K562 (cell line): ENCODE data around the gene FASTK. TPM values are rescaled to one million over a fixed set of nuclear protein-coding genes. Genes with fewer than 3 reads are reported as not detected.

Experiments used
- polyA plus RNA-seq, 8 experiments: library from polyadenylated mRNA; depleted of rRNA in 4 of 8; stranded (reverse) in 5 of 8; unstranded in 3 of 8; fragments of >200 nt; fragmentation: Nextera tagmentation in 2 of 8; fragmentation: Illumina TruSeq in 1 of 8; extraction: Ambion mirVana in 2 of 8; extraction: Trizol in 1 of 8; gene quantifications; 2 replicates each; pipeline versions ENCODE4 v1.2.1 to v1.2.3, GENCODE V29; 2011 to 2014; ENCODE audit warnings: inconsistent platforms in 1 of 8, missing spikeins in 1 of 8
- total RNA-seq, 7 experiments: library from RNA; depleted of rRNA in 6 of 7; stranded (reverse); fragments of >200 nt in 6 of 7; fragmentation: Illumina TruSeq in 2 of 7; extraction: Trizol in 2 of 7; gene quantifications; 2 replicates each; pipeline versions ENCODE4 v1.2.1 to v1.2.3, GENCODE V29; 2011 to 2021; ENCODE audit warnings: low replicate concordance in 1 of 7

FASTK gene
- total and polyA plus RNA-seq, 9 of the 15 experiments (the other 6 are each of a cell fraction or from before 2014, with no cell fraction given), result 0.51 to 150 (median 48.2) TPM

Other genes starting within 250 kb of the FASTK start
Only the 7 nearest of the 16 such genes appear.
- gene ATG9B, start 56.3 kb downstream of the FASTK start, total RNA-seq (2014; rRNA removed), result 2.0 and 2.1 TPM in 2 replicates
- 0.64 and 1.2 TPM in 2 replicates for gene ATG9B, start 56.3 kb downstream of the FASTK start, total RNA-seq (2014; rRNA removed; fragmentation: Illumina TruSeq; extraction: Trizol)
- 0.29 and 0.90 TPM in 2 replicates for gene ATG9B, start 56.3 kb downstream of the FASTK start, total RNA-seq (2015; rRNA removed; fragmentation: Illumina TruSeq; extraction: Trizol)
- gene ATG9B, start 56.3 kb downstream of the FASTK start, total RNA-seq (2021), result 2.2 and 4.7 TPM in 2 replicates
- gene ATG9B, start 56.3 kb downstream of the FASTK start, polyA plus RNA-seq (2011; rRNA removed), result 1.3 and 1.7 TPM in 2 replicates
- gene ATG9B, start 56.3 kb downstream of the FASTK start, polyA plus RNA-seq (2014; fragmentation: Illumina TruSeq; extraction: Trizol), result 0.92 and 1.4 TPM in 2 replicates
- 1 to 10 TPM; 5.0 to 6.9 TPM for gene ATG9B, start 56.3 kb downstream of the FASTK start, polyA plus RNA-seq (2014; fragmentation: Nextera tagmentation; extraction: Ambion mirVana)
- 2.7 and 8.0 TPM in 2 replicates for gene ATG9B, start 56.3 kb downstream of the FASTK start, polyA plus RNA-seq (2014; rRNA removed)
- gene ABCB8, start 52.4 kb downstream of the FASTK start, total RNA-seq (2014; rRNA removed), result 63.5 and 79.1 TPM in 2 replicates
- 16.9 and 21.9 TPM in 2 replicates for gene ABCB8, start 52.4 kb downstream of the FASTK start, total RNA-seq (2014; rRNA removed; fragmentation: Illumina TruSeq; extraction: Trizol)
- 36.3 and 38.0 TPM in 2 replicates for gene ABCB8, start 52.4 kb downstream of the FASTK start, total RNA-seq (2015; rRNA removed; fragmentation: Illumina TruSeq; extraction: Trizol)
- gene ABCB8, start 52.4 kb downstream of the FASTK start, total RNA-seq (2021), result 106 and 109 TPM in 2 replicates
- 27.0 and 42.2 TPM in 2 replicates for gene ABCB8, start 52.4 kb downstream of the FASTK start, polyA plus RNA-seq (2011; rRNA removed)
- gene ABCB8, start 52.4 kb downstream of the FASTK start, polyA plus RNA-seq (2014; fragmentation: Illumina TruSeq; extraction: Trizol), result 61.4 and 89.2 TPM in 2 replicates
- 1 to 10 TPM; 7.6 to 9.2 TPM for gene ABCB8, start 52.4 kb downstream of the FASTK start, polyA plus RNA-seq (2014; fragmentation: Nextera tagmentation; extraction: Ambion mirVana)
- gene ABCB8, start 52.4 kb downstream of the FASTK start, polyA plus RNA-seq (2014; rRNA removed), result 73.6 and 81.3 TPM in 2 replicates
- 0.32 and 1.5 TPM in 2 replicates for gene ASIC3, start 32.3 kb downstream of the FASTK start, total RNA-seq (2014; rRNA removed)
- 0.32 and 0.40 TPM in 2 replicates for gene ASIC3, start 32.3 kb downstream of the FASTK start, total RNA-seq (2014; rRNA removed; fragmentation: Illumina TruSeq; extraction: Trizol)
- gene ASIC3, start 32.3 kb downstream of the FASTK start, total RNA-seq (2015; rRNA removed; fragmentation: Illumina TruSeq; extraction: Trizol), result 0.87 and 0.98 TPM in 2 replicates
- gene ASIC3, start 32.3 kb downstream of the FASTK start, total RNA-seq (2021), result 2.9 and 3.2 TPM in 2 replicates
- 1.3 and 2.7 TPM in 2 replicates for gene ASIC3, start 32.3 kb downstream of the FASTK start, polyA plus RNA-seq (2011; rRNA removed)
- 2.4 and 2.7 TPM in 2 replicates for gene ASIC3, start 32.3 kb downstream of the FASTK start, polyA plus RNA-seq (2014; fragmentation: Illumina TruSeq; extraction: Trizol)
- gene ASIC3, start 32.3 kb downstream of the FASTK start, polyA plus RNA-seq (2014; fragmentation: Nextera tagmentation; extraction: Ambion mirVana), result under 1 TPM; 0.11 to 0.44 TPM
- 3.3 and 5.0 TPM in 2 replicates for gene ASIC3, start 32.3 kb downstream of the FASTK start, polyA plus RNA-seq (2014; rRNA removed)
- 38.0 and 53.5 TPM in 2 replicates for gene CDK5, start 22.9 kb downstream of the FASTK start, total RNA-seq (2014; rRNA removed)
- 11.8 and 20.3 TPM in 2 replicates for gene CDK5, start 22.9 kb downstream of the FASTK start, total RNA-seq (2014; rRNA removed; fragmentation: Illumina TruSeq; extraction: Trizol)
- gene CDK5, start 22.9 kb downstream of the FASTK start, total RNA-seq (2015; rRNA removed; fragmentation: Illumina TruSeq; extraction: Trizol), result 32.2 and 35.8 TPM in 2 replicates
- gene CDK5, start 22.9 kb downstream of the FASTK start, total RNA-seq (2021), result 25.0 and 25.3 TPM in 2 replicates
- gene CDK5, start 22.9 kb downstream of the FASTK start, polyA plus RNA-seq (2011; rRNA removed), result 27.5 and 28.6 TPM in 2 replicates
- gene CDK5, start 22.9 kb downstream of the FASTK start, polyA plus RNA-seq (2014; fragmentation: Illumina TruSeq; extraction: Trizol), result 29.0 and 34.3 TPM in 2 replicates
- 10 to 100 TPM in 1 of 2 experiments, 1 to 10 TPM in 1; 3.2 to 18.1 TPM for gene CDK5, start 22.9 kb downstream of the FASTK start, polyA plus RNA-seq (2014; fragmentation: Nextera tagmentation; extraction: Ambion mirVana)
- 25.6 and 28.4 TPM in 2 replicates for gene CDK5, start 22.9 kb downstream of the FASTK start, polyA plus RNA-seq (2014; rRNA removed)
- 360 and 417 TPM in 2 replicates for gene SLC4A2, start 21.2 kb downstream of the FASTK start, total RNA-seq (2014; rRNA removed)
- 32.6 and 55.0 TPM in 2 replicates for gene SLC4A2, start 21.2 kb downstream of the FASTK start, total RNA-seq (2014; rRNA removed; fragmentation: Illumina TruSeq; extraction: Trizol)
- gene SLC4A2, start 21.2 kb downstream of the FASTK start, total RNA-seq (2015; rRNA removed; fragmentation: Illumina TruSeq; extraction: Trizol), result 130 and 132 TPM in 2 replicates
- 363 and 375 TPM in 2 replicates for gene SLC4A2, start 21.2 kb downstream of the FASTK start, total RNA-seq (2021)
- gene SLC4A2, start 21.2 kb downstream of the FASTK start, polyA plus RNA-seq (2011; rRNA removed), result 69.2 and 85.2 TPM in 2 replicates
- 166 and 212 TPM in 2 replicates for gene SLC4A2, start 21.2 kb downstream of the FASTK start, polyA plus RNA-seq (2014; fragmentation: Illumina TruSeq; extraction: Trizol)
- 10 to 100 TPM; 11.4 to 28.8 TPM for gene SLC4A2, start 21.2 kb downstream of the FASTK start, polyA plus RNA-seq (2014; fragmentation: Nextera tagmentation; extraction: Ambion mirVana)
- gene SLC4A2, start 21.2 kb downstream of the FASTK start, polyA plus RNA-seq (2014; rRNA removed), result 306 and 316 TPM in 2 replicates
- 189 and 255 TPM in 2 replicates for gene TMUB1, start 2.7 kb upstream of the FASTK start, total RNA-seq (2014; rRNA removed)
- 19.4 and 21.4 TPM in 2 replicates for gene TMUB1, start 2.7 kb upstream of the FASTK start, total RNA-seq (2014; rRNA removed; fragmentation: Illumina TruSeq; extraction: Trizol)
- gene TMUB1, start 2.7 kb upstream of the FASTK start, total RNA-seq (2015; rRNA removed; fragmentation: Illumina TruSeq; extraction: Trizol), result 86.3 and 97.0 TPM in 2 replicates
- 233 and 241 TPM in 2 replicates for gene TMUB1, start 2.7 kb upstream of the FASTK start, total RNA-seq (2021)
- 38.4 and 59.7 TPM in 2 replicates for gene TMUB1, start 2.7 kb upstream of the FASTK start, polyA plus RNA-seq (2011; rRNA removed)
- 74.1 and 210 TPM in 2 replicates for gene TMUB1, start 2.7 kb upstream of the FASTK start, polyA plus RNA-seq (2014; fragmentation: Illumina TruSeq; extraction: Trizol)
- under 1 TPM; 0.14 to 0.34 TPM for gene TMUB1, start 2.7 kb upstream of the FASTK start, polyA plus RNA-seq (2014; fragmentation: Nextera tagmentation; extraction: Ambion mirVana)
- gene TMUB1, start 2.7 kb upstream of the FASTK start, polyA plus RNA-seq (2014; rRNA removed), result 195 and 207 TPM in 2 replicates
- gene AGAP3, start 5.7 kb upstream of the FASTK start, total RNA-seq (2014; rRNA removed), result 62.2 and 94.2 TPM in 2 replicates
- 34.6 and 44.0 TPM in 2 replicates for gene AGAP3, start 5.7 kb upstream of the FASTK start, total RNA-seq (2014; rRNA removed; fragmentation: Illumina TruSeq; extraction: Trizol)
- gene AGAP3, start 5.7 kb upstream of the FASTK start, total RNA-seq (2015; rRNA removed; fragmentation: Illumina TruSeq; extraction: Trizol), result 59.8 and 60.0 TPM in 2 replicates
- 178 and 208 TPM in 2 replicates for gene AGAP3, start 5.7 kb upstream of the FASTK start, total RNA-seq (2021)
- 61.4 and 65.4 TPM in 2 replicates for gene AGAP3, start 5.7 kb upstream of the FASTK start, polyA plus RNA-seq (2011; rRNA removed)
- gene AGAP3, start 5.7 kb upstream of the FASTK start, polyA plus RNA-seq (2014; fragmentation: Illumina TruSeq; extraction: Trizol), result 66.7 and 96.7 TPM in 2 replicates
- 1 to 10 TPM; 3.4 to 4.4 TPM for gene AGAP3, start 5.7 kb upstream of the FASTK start, polyA plus RNA-seq (2014; fragmentation: Nextera tagmentation; extraction: Ambion mirVana)
- gene AGAP3, start 5.7 kb upstream of the FASTK start, polyA plus RNA-seq (2014; rRNA removed), result 118 and 127 TPM in 2 replicates